Muscle of arm (tissue), 12 donors: ENCODE results near the gene SCT. TPM values are rescaled to one million over a fixed set of nuclear protein-coding genes. Genes with fewer than 3 reads are reported as not detected.

Experiments
- DNase-seq: peaks from one replicate; pipeline ENCODE4 v3.0.0-alpha.2; 2013
- polyA plus RNA-seq, 12 donors: library from polyadenylated mRNA; unstranded; fragments of 120-200 nt; gene quantifications; one replicate each; pipeline ENCODE4 v1.2.1, GENCODE V29; 2013; ENCODE audit not compliant: insufficient read length in 12 of 12

Gene SCT
- polyA plus RNA-seq, 12 donors: 17.6 to 109 (median 52.1) TPM; not detected in 2

GRCh38 chr11:612961-613300 is 14.1 kb downstream of the SCT start:
- no peak for DNase-seq

DNA sequence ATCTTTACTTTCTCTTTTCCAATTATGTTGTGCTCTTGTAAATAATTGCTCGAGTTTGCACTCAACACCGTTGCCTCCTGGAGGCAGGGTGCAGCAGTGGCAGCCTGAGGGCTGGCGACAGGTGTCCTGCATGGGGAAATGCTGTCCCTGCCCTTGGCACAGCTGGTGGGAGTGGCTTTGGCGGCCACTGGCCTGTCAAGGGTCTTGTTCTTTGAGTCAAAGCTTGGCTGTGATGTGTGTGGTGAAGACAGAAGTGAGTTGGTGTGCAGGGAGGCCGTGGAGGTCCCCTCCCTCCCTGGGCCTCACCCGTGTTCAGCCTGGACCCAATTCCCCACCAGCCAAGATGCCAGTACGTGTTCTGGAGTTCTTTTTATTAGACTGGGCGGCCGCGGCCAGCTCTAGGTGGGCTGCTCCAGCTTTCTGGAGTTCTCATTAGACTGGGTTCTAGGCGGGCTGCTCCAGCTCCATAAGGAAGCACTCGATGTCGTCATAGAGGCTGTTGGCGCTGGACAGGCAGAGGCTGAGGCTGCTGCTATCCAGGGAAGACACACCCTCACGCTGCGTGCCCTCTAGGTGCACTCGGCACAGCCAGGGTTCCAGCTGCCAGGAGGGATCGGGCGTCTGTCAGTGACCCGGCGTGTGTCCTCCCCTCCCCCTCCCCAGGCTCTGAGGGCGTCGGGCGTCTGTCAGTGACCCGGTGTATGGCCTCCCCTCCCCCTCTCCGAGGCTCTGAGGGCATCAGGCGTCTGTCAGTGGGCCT is 14.6 kb downstream of the SCT start:
- peak; percentile 51 for DNase-seq

- DNase-seq: no peak
Measured at GRCh38 chr11:611001-611996, 15.7 kb downstream of the SCT start.

DNA sequence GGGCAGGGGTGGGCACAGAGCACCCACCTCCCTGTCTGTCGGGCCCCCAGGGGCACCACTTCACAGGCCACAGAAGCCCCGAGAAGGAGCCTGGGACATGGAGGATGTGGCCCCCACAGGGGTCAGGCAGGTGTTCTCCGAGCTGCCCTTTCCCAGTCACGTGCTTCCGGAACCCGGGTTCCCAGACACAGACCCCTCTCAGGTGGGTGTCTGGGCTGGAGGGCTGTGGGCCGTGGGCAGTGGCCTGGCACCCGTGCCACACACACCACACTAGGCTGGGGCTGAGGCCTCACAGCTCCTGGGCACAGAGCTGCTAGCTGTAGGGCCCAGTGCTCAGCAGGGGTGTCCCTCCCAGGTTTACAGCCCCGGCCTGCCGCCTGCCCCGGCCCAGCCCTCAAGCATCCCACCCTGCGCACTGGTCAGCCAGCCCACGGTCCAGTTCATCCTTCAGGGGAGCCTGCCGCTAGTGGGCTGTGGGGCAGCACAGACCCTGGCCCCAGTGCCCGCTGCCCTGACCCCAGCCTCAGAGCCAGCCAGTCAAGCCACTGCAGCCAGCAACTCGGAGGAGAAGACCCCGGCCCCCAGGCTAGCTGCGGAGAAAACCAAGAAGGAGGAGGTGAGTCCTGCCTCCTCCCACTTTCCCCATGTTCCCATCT is 16.7 kb downstream of the SCT start:
- no peak for DNase-seq

- no peak for DNase-seq
Measured at GRCh38 chr11:609341-609811, 17.6 kb downstream of the SCT start.

DNA sequence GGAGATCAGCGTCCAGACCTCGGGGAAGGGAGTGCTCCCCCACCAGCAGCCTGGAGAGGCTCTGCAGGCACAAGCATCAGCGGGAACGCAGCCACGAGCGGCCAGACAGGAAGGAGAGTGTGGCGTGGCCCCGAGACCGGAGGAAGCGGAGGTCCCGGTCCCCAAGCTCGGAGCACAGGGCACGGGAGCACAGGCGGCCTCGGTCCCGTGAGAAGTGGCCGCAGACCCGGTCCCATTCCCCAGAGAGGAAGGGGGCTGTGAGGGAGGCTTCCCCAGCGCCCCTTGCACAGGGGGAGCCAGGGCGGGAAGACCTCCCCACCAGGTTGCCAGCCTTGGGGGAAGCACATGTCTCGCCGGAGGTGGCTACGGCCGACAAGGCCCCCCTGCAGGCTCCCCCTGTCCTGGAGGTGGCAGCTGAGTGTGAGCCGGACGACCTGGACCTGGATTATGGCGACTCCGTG is 18.2 kb downstream of the SCT start:
- DNase-seq: no peak

DNA sequence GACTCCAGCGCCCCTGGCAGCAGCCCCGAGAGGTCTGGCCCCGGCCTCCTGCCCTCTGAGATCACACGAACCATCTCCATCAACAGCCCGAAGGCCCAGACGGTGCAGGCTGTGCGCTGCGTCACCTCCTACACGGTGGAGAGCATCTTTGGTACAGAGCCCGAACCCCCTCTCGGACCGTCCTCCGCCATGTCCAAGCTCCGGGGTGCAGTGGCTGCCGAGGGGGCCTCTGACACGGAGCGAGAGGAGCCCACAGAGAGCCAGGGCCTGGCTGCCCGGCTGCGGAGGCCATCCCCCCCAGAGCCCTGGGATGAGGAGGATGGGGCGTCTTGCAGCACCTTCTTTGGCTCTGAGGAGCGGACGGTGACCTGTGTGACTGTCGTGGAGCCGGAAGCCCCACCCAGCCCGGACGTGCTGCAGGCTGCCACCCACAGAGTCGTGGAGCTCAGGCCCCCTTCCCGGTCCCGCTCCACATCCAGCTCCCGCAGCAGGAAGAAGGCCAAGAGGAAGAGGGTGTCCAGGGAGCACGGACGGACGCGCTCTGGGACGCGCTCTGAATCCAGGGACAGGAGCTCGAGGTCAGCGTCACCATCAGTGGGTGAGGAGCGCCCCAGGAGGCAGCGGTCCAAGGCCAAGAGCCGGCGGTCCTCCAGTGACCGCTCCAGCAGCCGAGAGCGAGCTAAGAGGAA is 18.9 kb downstream of the SCT start:
- no peak for DNase-seq

DNA sequence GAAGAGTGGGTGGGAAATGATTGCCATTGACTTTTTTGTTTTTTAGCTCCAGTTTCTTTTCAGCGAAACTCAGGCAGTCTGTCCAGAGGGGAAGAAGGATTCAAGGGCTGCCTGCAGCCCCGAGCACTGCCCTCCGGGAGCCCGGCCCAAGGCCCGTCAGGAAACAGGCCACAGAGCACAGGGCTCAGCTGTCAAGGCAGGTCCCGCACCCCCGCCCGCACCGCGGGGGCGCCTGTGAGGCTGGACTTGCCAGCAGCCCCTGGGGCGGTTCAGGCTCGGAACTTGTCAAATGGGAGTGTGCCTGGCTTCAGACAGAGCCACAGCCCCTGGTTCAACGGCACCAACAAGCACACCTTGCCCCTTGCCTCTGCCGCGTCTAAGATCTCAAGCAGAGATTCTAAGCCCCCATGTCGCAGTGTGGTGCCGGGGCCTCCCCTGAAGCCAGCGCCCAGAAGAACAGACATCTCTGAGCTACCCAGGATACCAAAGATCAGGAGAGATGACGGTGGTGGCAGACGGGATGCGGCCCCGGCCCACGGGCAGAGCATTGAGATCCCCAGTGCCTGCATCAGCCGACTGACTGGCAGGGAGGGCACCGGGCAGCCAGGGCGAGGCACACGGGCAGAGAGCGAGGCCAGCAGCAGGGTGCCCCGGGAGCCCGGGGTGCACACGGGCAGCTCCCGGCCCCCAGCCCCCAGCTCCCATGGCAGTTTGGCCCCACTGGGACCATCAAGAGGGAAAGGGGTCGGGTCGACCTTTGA is 19.8 kb downstream of the SCT start:
- DNase-seq: no peak

- DNase-seq: no peak
Measured at GRCh38 chr11:606245-606644, 20.7 kb downstream of the SCT start.

GRCh38 chr11:605286-606129 is 21.5 kb downstream of the SCT start:
- no peak for DNase-seq

DNA sequence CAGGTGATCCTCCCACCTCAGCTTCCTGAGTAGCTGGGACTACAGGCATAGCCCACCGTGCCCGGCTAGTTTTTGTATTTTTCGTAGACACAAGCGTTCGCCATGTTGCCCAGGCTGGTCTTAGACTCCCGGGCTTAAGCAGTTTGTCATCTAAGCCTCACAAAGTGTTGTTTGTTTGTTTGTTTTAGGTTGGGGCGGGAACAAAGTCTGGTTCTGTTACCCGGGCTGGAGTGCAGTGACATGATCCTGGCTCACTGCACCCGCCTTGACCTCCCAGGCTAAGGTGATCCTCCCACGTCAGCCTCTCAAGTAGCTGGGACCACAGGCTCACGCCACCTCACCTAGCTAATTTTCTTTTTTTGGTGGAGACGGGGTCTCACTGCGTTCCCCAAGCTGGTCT is 23.8 kb downstream of the SCT start:
- no peak for DNase-seq

- no peak for DNase-seq
Measured at GRCh38 chr11:601573-602245, 25.3 kb downstream of the SCT start.

- no peak for DNase-seq
Measured at GRCh38 chr11:598005-598680, 28.8 kb downstream of the SCT start.

- DNase-seq: no peak
Measured at GRCh38 chr11:597166-597725, 29.7 kb downstream of the SCT start.

GRCh38 chr11:596374-596773 is 30.6 kb downstream of the SCT start:
- DNase-seq: no peak

- no peak for DNase-seq
Measured at GRCh38 chr11:595400-595799, 31.6 kb downstream of the SCT start.

DNA sequence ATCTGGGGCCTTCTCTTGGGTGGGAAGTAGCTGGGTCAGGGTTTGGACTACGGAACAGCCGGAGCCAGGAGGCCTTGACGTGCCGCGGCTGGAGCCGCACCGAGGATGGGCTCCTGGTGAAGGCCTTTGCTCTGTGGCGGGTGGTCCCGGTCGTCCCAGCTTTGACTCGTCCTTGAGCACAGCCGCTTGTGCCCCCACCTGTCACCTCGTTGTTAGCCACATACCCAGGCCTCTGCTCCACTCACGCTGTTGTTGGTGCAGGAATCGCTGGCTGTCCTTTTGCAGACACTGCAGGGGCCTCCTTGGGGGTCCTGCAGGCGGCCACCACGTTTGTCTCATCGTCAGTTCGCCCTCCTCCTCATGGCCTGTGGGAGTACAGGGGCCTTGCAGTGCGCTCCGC is 33.6 kb downstream of the SCT start:
- no peak for DNase-seq

DNA sequence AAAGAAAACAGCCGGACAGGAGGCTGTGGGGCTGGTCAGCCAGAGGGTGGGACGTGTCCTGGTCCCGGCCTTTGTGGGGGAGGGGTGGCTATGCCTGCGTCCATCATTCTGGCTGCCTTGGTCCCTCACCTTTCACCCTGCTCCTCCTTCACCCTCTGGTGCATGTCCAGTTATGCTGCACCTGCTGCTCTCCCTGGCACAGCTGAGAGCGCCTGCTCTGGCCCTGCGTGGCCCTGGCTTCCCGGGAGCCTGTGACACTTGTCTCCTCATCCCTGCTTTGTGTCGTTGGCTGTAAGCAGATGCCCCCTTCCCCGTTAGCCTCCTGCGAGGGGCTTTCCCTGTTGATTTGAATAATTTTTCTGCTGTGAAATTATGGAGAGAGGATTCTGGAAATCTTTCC is 34.1 kb downstream of the SCT start:
- no peak for DNase-seq
